Activated effector memory CD4-positive, alpha-beta T cell treated with anti-CD3 and anti-CD28 coated beads, Interleukin-2, amount 50 U/mL, for 16 hours (primary cell): ENCODE results near the gene POTEH.
"Not testable (repeated sequence)": the region's sequence is repeated elsewhere in the genome, so short reads cannot be mapped to it uniquely, and the experiment has no call there.

Experiments used
- DNase-seq: peaks from one replicate; pipeline ENCODE4 v3.0.0-alpha.2; 2020

The POTEH gene

DNA sequence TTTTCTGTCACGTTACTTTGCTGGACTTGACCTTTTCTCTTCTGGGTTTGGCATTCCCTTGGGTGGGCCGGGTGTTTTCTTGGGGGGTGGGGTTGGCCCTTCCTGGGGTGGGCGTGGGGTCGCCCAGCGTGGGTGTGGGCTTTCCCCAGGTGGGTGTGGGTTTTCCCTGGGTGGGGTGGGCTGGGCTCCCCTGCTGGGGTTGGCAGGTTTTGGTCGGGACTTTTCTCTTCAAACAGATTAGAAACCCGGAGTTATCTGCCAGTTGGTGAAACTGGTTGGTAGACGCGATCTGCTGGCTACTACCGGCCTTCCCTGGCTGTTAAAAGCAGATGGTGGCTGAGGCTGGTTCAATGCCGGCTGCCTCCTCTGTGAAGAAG lies at the start of gene POTEH:
Gene POTEH (plus strand): TSS at position 278 of the 377 bp plus-strand sequence. CDS start 52 bp downstream, at position 330.
- DNase-seq, result not testable (repeated sequence)

DNA sequence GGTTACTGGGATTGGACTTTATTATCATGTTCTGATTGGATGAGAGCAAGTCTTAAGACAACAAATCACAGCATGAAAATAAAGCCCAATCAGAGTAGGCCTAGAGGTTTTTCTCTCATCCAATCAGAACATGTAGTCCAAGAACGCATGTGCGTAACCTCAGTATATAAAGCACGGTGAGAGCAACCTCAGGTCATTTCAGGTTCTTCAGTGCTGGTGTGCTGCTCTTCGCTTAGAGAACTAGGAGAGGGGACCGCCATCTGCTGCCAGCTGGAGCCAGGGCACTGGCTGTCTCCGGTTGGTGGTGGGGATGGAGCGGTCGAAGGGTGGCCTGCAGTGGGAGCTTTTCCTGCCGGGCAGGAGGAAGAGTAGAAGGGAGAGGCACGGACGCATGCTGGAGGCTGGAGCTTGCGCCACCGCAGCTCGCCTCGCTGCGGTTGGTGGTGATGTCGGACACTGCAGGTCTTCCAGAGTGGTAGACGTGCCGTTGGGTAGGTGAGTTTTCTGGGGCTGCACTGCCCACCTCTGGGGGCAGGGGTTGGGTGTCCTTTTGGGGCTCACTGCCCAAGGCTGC lies 47.5 kb upstream of the POTEH start:
- not testable (repeated sequence) for DNase-seq

DNA sequence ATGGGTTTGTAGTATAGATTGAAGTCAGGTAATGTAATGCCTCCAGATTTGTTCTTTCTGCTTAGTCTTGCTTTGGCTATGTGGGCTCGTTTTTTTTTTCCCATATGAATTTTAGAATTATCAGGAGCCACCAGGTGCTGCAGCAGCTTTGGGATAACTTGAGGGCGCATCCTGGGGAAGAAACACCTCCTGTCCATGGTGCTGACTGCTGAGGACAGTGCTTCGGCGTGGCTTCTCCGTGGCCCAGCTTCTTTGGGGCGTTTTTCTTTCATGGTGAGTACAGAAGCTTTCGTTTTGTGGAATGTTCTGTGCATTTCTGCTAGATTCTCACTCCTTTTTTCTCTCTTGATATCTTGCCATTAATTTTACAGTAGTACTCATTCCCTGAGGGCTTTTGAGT lies 37.9 kb upstream of the POTEH start:
- not testable (repeated sequence) for DNase-seq

DNA sequence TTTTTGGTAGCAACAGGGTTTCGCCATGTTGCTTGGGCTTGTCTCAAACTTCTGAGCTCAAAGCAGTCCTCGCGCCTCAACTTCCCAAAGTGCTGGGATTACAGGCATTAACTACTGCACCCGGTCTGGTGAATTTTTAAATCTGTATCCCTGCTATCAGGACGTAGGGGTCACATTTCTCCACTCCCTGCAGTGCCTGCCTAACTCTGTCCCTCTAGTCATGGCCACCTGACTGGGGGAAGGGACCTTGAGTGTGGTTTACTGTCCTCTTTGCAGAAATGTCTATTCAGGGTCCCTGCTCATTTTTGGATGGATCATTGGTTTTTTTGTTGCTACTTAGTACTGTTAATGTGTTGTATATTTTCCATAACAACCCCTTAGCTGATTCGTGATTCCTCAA lies 37.1 kb upstream of the POTEH start:
- DNase-seq, result not testable (repeated sequence)

DNA sequence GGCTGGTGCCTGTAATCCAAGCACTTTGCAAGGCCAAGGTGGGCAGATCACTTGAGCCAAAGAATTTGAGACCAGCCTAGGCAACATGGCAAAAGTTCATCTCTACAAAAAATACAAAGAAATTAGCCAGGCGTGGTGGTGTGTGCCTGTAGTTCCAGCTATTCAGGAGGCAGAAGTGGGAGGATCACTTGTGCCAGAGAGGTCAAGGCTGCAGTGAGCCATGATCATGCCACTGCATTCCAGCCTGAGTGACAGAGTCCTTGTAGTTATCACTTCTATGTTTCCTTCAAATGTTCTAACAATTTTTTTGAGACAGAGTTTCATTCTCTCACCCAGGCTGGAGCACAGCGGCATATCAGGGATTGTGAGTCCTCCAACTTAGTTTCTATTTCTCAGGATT lies 36.6 kb upstream of the POTEH start:
- not testable (repeated sequence) for DNase-seq

DNA sequence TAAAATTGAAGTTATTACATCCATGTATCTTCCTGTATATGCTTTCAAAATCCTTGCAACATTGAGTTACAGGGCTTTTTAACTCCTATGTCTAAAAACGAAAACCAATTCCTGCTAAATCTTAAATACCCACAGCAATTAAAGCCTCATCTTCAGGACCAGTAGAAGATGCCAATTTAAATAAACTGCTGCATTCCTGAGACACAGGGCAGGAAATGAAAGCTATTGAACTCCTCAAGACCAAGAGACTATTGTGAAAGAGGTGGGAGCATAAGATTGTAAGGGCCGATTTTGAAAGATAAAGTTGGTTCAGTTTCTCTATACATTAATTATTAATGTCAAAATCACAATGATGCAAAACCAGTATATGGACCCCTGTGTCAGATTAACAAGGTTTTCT lies 28.7 kb upstream of the POTEH start:
- DNase-seq, result not testable (repeated sequence)

DNA sequence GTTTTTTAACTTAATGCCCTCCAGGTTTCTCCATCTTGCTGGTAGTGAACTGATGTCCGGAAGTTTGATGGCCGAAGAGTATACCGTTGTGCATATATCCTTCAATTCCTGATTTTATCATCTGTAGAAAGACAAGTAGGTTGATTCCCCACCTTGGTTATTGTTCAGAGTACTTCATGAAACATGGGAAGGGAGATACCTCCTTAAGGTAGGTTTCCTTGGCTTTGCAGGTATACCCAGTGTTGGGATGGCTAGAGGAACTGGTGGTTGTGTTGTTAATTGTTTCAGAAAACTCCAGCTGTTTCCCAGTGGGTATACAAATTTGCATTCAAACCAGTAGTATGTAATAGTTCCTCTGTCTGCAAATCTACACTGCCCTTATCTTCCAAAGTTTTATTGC lies 25.1 kb upstream of the POTEH start:
- DNase-seq, result not testable (repeated sequence)

DNA sequence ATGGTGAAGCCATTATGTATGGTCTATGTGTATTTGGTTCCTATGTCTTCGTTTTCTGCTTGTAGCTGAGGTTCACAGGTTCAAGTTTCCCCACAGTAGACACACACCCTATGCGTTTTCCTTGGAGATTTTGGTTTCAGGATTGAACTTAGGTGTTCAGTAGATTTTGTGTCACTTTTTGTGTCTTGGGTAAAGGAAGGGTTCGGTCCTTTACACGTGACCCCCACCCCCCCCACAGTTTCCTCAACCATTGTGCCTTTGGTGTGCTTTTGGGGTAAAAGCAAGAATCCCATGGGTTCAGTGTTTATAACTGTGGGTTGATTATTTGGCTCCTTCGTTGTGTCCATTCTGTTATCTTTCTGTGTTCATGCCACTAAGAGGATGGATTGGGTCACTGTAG lies 24.3 kb upstream of the POTEH start:
- DNase-seq, result peak; percentile 52

DNA sequence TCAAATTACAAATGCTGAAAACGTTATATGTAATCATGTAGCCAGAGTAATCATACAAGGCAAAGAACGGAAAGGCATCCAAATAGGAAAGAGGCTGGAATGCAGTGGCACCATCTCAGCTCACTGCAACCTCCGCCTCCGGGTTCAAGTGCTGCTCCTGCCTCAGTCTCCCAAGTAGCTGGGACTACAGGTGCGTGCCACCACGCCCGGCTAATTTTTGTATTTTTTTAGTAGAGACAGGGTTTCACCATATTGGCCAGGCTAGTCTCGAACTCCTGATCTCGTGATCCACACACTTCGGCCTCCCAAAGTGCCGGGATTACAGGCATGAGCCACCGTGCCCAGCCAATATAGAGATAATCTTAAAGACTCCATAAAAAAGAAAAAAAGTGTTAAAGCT lies 20.4 kb upstream of the POTEH start:
- peak; percentile 59 for DNase-seq

DNA sequence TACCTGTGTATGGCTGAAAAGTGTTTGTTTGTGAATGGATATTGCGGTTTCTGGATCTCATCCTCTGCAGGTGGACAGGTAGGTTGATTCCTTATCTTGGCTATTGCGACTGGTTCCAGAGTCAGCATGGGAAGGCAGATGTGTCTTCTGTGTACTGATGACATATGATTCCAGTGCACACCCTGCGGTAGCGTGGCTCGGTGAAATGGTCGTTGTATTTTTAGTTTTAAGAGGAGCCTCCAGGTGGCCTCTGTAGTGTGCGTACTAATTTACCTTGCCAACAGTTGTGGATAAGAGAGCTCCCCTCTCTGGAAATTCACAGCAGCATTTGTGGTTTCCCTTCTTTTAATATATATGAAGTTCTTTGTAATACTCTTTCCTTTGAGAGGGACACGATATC lies 10.1 kb upstream of the POTEH start:
- peak; percentile 58 for DNase-seq

DNA sequence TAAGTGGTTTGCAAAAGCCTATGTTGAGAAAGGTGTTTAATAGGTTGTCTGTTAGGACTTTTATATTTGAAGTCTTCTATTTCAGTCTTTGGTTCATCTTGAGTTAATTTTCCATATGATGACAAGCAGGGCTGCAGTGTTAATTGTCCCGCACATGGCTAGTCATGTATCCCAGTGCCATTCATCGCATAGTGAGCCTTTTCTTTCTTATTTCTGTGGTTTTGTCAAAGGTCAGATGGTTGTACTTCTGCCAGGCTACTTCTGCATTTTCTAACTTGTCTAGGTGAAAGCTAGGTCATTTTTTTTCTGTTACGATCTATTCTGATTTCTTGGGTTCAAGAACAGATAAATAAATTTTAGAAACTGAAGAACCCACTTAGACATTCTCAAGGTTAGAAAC lies 5.7 kb upstream of the POTEH start:
- not testable (repeated sequence) for DNase-seq

DNA sequence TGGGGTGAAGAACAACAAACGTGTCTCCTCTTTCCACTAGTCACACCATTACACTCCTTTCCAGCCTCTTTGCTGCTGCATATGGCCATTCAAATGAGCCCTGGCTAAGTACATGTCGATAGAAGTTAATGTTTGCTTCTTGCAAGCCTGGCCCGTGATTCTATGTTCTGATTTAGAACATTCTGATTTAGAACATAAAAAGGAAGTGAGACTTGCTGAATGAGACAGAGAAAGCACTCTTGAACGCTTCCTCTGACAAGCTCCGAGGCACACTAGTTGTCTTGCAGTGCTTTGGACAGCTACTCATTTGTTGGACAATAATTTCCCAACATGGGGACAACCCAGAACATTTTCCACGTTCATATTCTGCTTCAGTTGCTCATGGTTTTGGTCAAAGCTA lies 5.1 kb upstream of the POTEH start:
- DNase-seq, result not testable (repeated sequence)

DNA sequence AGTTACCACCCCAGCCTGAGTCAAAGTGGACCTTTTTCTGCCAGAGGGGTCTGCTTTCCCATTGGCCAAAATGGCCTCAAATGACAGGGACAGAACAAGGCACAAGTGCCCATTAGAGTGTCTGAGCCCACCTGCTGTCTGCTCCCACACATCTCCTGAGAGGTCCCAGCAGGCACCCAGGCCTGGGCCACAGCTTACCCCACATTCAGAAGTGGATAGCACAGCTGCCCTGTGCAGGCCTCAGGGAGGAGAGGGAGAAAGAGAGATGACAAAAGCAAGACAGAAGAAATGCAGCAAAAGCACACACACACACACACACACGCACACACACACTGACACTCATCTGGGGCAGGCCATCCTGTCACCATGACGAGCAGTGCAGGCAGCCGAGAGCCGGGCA lies 4.2 kb upstream of the POTEH start:
- not testable (repeated sequence) for DNase-seq

DNA sequence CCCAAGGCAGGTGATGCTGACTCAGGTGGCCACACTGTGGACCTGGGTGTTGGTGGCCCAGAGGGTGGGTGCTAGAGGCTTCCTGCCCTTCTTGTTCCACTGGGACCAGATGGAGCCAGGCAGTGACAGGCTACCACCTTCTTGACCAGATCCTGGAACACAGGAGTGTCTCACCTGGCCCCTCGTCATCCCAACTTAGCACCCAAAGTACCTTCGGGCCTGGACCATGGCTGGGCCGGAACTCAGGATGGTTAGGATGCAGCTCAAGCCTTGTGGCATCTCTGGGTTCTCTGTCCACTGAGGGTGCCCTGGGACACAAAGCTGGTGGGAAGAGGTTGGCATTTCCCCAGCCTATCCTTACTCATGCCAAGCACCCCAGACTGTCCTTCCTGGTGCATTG lies 2.7 kb upstream of the POTEH start:
- DNase-seq, result peak; percentile 61

DNA sequence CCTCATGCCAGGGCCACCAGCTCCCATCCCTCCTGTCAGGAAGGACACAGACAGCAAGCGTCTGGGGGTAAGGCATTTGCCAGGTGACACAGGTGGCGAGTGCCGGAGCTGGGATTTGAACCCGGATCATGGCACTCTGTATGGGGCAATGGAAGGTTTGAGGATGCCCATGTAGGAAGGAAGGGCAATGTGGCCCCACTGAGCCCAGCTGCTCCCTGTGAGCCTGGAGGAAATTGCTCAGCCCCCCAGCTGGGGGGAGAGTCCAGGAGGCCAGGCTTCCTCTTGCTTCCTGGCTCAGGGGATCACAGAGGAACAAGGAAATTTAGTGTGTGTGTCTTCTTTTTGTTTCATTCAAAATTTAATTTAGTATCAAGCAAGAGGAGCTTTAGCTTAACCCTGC lies 2.1 kb upstream of the POTEH start:
- DNase-seq, result peak; percentile 63

DNA sequence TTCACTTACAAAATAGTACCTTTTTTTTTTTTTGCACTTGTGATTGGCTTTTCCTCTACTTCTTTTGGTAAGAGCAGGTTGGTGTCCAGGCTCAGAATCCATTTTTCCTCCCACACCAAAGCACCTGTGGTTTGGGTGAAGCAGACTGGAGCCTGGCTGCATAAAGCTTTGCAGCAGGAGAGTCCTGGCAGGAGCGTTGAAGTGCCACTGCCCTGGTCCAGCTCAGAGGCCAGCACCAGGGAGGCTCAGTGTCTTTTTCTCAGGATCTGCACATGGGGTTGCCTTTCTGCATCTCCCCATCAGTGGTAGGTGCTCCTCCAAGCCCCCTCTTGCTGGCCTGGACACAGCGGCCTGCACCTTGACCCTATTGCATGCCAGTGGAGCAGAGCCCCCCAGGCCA lies 1.7 kb upstream of the POTEH start:
- peak; percentile 61 for DNase-seq

DNA sequence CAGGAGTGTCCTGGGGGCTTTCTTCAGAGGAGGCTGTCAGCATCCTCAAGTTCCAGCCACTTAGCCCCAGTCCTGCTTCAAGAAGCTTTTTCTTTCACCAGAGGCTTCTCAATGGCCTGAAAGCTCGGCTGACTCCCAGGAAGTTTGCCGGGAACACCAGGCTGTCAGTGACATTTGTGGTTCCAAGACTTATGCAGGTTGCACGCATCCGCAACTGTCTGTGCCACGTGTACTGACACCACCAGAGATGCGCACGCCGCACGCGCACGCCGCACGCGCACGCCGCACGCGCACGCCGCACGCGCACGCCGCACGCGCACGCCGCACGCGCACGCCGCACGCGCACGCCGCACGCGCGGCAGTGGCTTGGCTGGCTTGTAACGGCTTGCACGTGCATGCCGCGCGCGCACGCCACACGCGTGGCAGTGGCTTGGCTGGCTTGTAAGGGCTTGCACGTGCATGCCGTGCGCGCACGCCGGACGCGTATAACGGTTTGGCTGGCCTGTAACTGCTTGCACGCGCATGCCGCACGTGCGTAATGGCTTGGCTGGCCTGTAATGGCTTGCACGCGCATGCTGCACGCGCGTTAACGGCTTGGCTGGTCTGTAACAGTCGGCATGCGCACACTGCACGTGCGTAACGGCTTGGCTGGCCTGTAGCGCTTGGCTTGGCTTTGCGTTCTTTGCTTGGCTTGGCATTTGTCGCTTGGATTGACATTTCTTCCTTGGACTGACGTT lies 646 bp upstream of the POTEH start:
- DNase-seq, result peak; percentile 61

DNA sequence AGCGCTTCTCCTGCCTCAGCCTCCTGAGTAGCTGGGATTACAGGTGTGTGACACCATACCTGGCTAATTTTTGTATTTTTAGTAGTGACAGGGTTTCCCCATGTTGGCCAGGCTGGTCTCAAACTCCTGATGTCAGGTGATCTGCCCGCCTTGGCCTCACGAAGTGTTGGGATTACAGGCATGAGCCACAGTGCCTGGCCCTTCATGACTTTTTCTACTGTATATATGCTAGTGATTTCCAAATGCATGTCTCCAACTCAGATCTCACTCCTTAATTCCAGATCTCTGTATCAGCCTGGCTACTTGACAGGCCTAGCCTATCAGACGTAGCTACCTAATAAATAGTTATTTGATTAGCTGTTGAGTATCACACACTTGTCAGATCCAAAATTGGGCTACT lies 23.8 kb downstream of the POTEH start:
- DNase-seq, result not testable (repeated sequence)

DNA sequence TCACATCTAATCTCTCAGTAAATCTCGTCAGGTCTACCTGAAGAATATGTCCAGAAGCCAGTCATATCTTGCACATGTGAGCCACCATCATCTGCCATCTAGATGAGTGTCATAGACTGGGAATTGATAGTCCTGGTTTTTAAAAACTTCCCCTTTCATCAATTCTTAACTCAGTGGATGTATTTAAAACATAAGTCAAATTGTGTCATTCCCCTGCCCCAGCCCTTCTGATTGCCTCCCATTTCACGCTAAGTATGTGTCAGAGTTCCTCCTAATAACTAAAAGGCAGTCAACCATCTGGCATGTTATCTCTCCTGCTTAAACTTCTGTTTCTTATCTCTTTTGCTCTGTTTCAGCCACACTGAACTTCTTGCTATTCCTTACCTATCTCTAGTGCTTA lies 24.3 kb downstream of the POTEH start:
- not testable (repeated sequence) for DNase-seq

DNA sequence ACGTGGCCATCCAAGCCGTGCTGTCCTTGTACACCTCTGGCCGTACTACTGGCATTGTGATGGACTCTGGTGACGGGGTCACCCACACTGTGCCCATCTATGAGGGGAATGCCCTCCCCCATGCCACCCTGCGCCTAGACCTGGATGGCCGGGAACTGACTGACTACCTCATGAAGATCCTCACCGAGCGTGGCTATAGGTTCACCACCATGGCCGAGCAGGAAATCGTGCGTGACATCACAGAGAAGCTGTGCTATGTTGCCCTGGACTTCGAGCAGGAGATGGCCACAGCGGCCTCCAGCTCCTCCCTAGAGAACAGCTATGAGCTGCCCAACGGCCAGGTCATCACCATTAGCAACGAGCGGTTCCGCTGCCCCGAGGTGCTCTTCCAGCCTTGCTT lies 32.1 kb downstream of the POTEH start:
- DNase-seq, result not testable (repeated sequence)

DNA sequence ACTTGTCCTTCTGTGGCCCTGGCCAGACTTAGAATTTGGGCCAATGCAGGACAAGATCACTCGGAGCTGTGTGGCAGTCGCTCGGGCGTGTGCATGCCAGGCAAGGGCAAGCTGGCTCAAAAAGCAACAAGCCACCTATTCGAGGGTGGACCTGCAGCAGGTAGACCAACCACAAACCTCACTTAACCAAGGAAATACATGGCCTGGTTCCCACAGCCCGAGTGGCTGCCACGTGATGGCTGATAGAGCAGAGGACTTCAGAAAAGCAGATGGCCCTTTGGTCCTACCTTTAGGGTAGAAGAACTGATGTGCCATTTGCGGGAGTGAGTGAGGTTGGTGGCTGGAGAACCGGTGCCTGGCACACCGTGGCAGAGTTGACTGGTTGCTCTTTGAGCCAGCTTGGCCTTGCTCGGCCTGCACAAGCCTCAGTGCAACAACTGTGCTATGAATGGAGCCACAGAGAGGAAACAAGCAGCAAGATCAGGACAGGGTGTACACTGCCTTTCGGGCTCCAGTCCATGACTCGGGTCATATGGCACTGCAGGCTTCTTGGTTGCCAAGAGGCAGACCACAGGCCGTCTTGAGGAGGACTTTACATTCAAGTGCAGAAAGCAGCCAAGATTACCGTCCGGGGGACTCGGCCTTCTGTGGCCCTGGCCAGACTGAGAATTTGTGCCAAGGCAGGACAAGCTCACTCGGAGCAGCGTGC lies 39.5 kb downstream of the POTEH start:
- peak; percentile 64 for DNase-seq

DNA sequence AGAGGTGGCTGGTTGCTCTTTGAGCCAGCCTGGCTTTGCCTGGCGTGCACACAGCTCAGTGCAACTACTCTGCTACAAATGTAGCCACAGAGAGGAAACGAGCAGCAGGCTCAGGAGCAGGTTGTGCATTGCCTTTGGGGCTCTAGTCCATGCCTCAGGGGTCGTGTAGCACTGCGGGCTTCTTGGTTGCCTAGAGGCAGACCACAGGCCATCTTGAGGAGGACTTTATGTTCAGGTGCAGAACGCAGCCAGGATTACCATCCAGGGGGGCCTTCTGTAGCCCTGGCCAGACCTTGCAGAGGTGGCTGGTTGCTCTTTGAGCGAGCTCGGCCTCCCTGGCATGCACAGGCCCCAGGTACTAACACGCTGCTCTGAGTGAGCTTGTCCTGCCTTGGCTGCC lies 41.2 kb downstream of the POTEH start:
- DNase-seq, result not testable (repeated sequence)

DNA sequence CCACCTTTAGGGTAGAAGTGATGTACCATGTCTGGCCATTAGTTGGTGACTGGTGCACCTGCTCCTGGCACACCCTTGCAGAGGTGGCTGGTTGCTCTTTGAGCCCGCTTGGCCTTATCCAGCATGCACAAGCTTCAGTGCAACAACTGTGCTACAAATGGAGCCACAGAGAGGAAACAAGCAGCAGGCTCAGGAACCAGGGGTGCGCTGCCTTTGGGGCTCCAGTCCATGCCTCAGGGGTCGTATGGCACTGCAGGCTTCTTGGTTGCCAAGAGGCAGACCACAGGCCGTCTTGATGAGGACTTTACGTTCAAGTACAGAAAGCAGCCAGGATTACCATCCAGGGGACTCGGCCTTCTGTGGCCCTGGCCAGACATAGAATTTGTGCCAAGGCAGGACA lies 44.6 kb downstream of the POTEH start:
- DNase-seq, result not testable (repeated sequence)
